CD4-positive, CD25-positive, alpha-beta regulatory T cell (primary cell): Measurements from ENCODE around the gene PLA2G4B. TPM values are rescaled to one million over a fixed set of nuclear protein-coding genes. Genes with fewer than 3 reads are reported as not detected.

Source experiments
- ATAC-seq, 2 donors: fragments of 150-1000 bp; cut with Tn5 transposase; one replicate each; pipeline ENCODE4 v1.10.0; 2021; ENCODE audit warnings: low read depth in 2 of 2, moderate number of reproducible peaks in 2 of 2, moderate library complexity in 1 of 2
- DNase-seq, 3 donors: peaks; one replicate each; pipeline versions ENCODE4 v3.0.0 to v3.0.0-alpha.2; 2012 to 2022; ENCODE audit warnings: mixed read lengths in 1 of 3
- H3K27ac ChIP-seq: one replicate; pipeline ENCODE4 v1.7.0; 2013; ENCODE audit warnings: mild to moderate bottlenecking, low read length; ENCODE audit not compliant: insufficient read depth, poor library complexity, severe bottlenecking
- H3K27me3 ChIP-seq: one replicate; pipeline ENCODE4 v1.7.0; 2013; ENCODE audit warnings: low read length; ENCODE audit not compliant: control insufficient read depth, insufficient read depth
- H3K36me3 ChIP-seq: one replicate; pipeline ENCODE4 v1.7.0; 2013; ENCODE audit warnings: mild to moderate bottlenecking, low read length, moderate library complexity; ENCODE audit not compliant: control insufficient read depth, insufficient read depth
- H3K4me1 ChIP-seq: 2 replicates; pipeline ENCODE4 v1.7.0; 2013; ENCODE audit warnings: mild to moderate bottlenecking, low read length; ENCODE audit not compliant: insufficient read depth, control insufficient read depth, poor library complexity, severe bottlenecking
- H3K4me3 ChIP-seq: one replicate; pipeline ENCODE4 v1.7.0; 2013; ENCODE audit warnings: low read depth, mild to moderate bottlenecking, low read length, moderate library complexity
- H3K9me3 ChIP-seq, 2 experiments: 1 replicate in 1 of 2; 2 replicates in 1 of 2; pipeline ENCODE4 v1.7.0; 2013; ENCODE audit warnings: low read length in 2 of 2, mild to moderate bottlenecking in 1 of 2, moderate library complexity in 1 of 2; ENCODE audit not compliant: control insufficient read depth in 2 of 2
- H3K27ac Mint-ChIP-seq, 3 donors: one replicate each; pipeline ENCODE4 v1.8.0; 2020 to 2022; ENCODE audit warnings: mild to moderate bottlenecking in 3 of 3, mixed read lengths in 3 of 3, moderate library complexity in 2 of 3
- H3K27me3 Mint-ChIP-seq: one replicate; pipeline ENCODE4 v1.8.0; 2022; ENCODE audit warnings: mild to moderate bottlenecking, mixed read lengths
- H3K36me3 Mint-ChIP-seq: one replicate; pipeline ENCODE4 v1.8.0; 2020; ENCODE audit warnings: mixed read lengths
- H3K4me1 Mint-ChIP-seq, 4 donors: one replicate each; pipeline ENCODE4 v1.8.0; 2020 to 2022; ENCODE audit warnings: mixed read lengths in 4 of 4, mild to moderate bottlenecking in 1 of 4
- H3K4me3 Mint-ChIP-seq, 4 donors: one replicate each; pipeline ENCODE4 v1.8.0; 2020 to 2022; ENCODE audit warnings: mild to moderate bottlenecking in 4 of 4, mixed read lengths in 4 of 4, moderate library complexity in 3 of 4
- H3K9me3 Mint-ChIP-seq, 7 donors: one replicate each; pipeline ENCODE4 v1.8.0; 2020 to 2022; ENCODE audit warnings: mixed read lengths in 7 of 7, mild to moderate bottlenecking in 3 of 7, moderate library complexity in 2 of 7
- polyA plus RNA-seq, 4 donors: library from polyadenylated mRNA; unstranded; fragments of 300-500 nt; fragmentation: Illumina TruSeq; gene quantifications; one replicate each; pipeline ENCODE4 v1.2.3, GENCODE V29; 2021
- total RNA-seq: library from RNA; stranded (reverse); gene quantifications from one replicate; pipeline ENCODE4 v1.2.3, GENCODE V29; 2022

Gene PLA2G4B
- total and polyA plus RNA-seq, 5 donors from 2014 or later, result 0.42 to 30.1 (median 2.3) TPM

DNA sequence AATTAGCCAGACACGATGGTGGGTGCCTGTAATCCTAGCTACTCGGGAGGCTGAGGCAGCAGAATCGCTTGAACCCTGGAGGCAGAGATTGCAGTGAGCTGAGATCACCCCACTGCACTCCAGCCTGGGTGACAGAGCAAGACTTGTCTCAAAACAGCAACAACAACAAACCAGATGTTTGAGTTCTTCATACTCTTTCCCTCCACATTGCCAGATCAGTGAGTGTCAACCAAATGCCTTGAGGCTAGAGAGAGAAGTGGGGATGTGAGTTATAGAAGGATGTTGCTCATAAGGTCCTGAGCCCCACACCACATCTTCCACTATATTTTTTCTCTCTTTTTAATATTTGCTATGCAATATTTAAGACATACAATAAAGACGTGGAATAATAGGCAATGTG lies 44.6 kb upstream of the PLA2G4B start:
- Mint-ChIP-seq H3K36me3 (peaks cover 6% of the 10 kb centered on the region), H3K27ac (no peak overlapping the region), H3K4me1 (peaks cover 13 to 66% (median 48%) of the 10 kb centered on the region in 4 donors), H3K4me3 (no peak overlapping the region), H3K9me3 (no peaks in the 10 kb centered on the region), H3K27me3 (no peaks in the 10 kb centered on the region)
- H3K27me3 ChIP-seq, result no peaks in the 10 kb centered on the region
- no peak overlapping the region for H3K4me3 ChIP-seq
- no peaks in the 10 kb centered on the region for H3K9me3 ChIP-seq
- peaks cover 13% of the 10 kb centered on the region for H3K4me1 ChIP-seq
- no peak overlapping the region for H3K27ac ChIP-seq
- no peak for DNase-seq
- ATAC-seq, result no peak
- H3K36me3 ChIP-seq, result no peaks in the 10 kb centered on the region

DNA sequence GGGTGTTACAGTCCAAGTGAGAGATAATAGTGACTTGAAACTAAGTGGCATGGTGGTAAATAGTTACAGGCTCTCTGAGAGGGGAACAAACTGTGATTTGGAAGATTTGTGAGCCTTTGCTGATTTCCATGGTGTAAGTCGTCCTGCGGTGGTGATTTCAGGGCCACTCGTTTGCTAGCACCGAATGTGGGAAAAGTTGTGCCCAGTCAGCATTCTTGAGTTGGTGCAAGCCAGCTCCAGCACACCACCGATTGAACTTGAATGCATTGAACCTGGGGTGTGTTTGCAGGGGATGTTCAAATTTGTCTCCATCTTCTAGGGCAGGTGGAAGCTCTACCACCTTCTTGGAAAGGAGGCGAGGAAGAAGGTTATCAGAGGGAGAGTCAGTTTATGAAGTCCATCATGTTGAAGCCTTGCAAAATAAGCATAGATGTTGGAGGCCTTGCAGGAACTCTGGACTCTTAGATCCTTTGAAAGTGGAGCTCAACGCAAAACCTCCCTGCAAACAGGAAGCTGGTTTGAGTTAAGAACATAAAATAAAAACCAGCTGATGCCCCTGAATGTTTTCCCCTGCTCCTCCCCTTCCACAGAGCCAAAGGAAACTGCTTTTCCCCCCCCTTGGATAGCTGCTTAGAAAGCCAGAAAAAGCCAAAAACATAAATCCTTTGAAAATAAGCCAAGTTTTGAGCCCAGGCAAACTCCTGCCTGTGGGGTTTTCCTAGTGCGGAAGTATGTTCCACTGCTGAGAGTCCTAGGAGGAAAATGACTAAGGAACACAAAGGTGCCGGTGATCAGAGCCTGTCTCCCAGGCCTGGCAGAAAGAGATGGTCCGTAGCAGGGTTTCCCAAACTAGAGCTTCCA lies 42.4 kb upstream of the PLA2G4B start:
- H3K36me3 Mint-ChIP-seq, result peaks cover 16% of the 10 kb centered on the region
- H3K4me3 Mint-ChIP-seq, result no peak overlapping the region
- H3K9me3 Mint-ChIP-seq, result no peaks in the 10 kb centered on the region
- H3K4me3 ChIP-seq, result no peak overlapping the region
- no peaks in the 10 kb centered on the region for H3K27me3 ChIP-seq
- peaks cover 2% of the 10 kb centered on the region for H3K4me1 ChIP-seq
- no peaks in the 10 kb centered on the region for H3K27me3 Mint-ChIP-seq
- H3K27ac Mint-ChIP-seq, result peak overlapping the region in 2 of 3 donors; percentile 26 to 52
- peaks cover 13% of the 10 kb centered on the region for H3K36me3 ChIP-seq
- H3K4me1 Mint-ChIP-seq, result peaks cover 6 to 51% (median 33%) of the 10 kb centered on the region in 4 donors
- DNase-seq (no peak), ATAC-seq (no peak)
- no peaks in the 10 kb centered on the region for H3K9me3 ChIP-seq
- H3K27ac ChIP-seq, result no peak overlapping the region

DNA sequence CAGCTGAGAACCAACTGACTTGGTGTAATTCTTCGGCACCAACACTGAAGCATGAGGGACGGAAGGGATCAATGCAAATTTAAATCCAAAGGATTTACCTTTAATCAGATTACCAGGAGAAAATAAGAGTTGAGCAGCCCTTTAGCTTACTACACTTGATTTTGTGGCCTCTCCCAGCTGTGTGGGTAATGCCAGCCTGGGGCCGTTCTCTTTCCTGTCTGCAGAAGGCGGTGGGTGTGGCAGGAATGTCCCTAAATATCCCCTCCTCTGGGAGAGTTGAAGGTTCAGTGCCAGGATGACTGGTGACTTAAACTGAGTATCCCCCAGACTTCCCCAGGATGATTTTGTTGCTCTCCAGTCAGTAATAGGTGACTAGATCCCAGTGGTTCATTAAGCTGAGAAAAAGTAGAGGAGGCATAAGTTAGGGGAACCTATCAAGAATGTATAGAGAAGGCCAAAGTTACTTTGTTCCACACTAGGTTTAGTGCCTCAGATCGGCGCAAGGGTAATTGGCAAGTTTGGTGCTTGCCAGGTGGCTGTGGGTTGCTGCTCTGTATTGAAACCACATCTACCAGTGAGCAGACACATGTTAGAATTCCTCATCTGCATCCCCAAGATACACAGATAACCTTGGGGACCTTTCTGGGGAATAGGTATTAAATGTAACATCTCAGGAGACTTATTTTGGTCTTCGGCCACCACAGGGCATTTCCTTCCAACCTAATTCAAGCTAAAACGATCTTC lies 41.3 kb upstream of the PLA2G4B start:
- Mint-ChIP-seq H3K4me3 (no peak overlapping the region), H3K27ac (peak overlapping the region in 2 of 3 donors; percentile 23 to 82)
- H3K4me3 ChIP-seq, result no peak overlapping the region

DNA sequence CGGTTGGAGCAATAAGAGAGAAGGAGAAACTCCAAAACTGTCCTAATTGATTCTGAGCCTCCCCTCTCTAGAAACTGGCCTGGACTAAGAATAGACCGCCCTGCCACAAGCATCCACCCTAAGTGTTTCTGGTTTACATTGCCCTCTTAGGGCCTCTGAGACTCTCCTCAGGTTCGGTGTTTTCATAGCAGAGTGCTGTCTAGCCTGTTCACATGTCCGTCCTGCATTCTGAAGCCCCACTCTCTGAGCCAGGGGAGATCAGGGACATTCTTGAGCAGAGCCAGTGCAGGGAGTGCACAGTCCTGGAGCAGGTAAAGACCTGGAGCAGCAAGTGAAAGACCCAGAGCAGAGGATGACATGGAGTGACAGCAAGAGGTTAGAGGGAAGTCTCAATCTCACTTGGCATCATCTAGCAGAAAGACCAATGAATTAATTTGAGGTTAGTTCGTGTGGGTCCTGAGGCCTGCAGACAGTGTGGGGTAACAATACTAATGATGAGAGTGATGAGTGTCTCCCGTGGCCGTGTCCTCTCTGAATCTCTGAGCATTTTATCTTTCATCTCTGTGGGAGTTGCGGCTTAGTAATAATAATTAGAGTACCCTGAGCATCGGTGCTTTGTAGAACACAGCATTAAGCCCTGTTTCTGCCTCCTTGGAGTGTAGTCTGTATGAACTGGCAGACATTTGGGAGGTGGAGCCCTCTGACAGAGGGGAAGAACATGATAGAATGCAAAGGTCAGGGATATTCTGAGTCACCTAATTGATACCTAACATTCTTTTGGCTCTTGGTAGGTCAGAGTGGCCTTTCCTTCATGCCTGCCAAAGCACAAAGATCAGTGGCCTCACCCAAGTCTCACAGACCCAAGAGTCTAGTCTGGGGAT lies 39.8 kb upstream of the PLA2G4B start:
- H3K36me3 Mint-ChIP-seq, result peaks cover 17% of the 10 kb centered on the region
- Histone ChIP-seq H3K4me3 (peak overlapping the region; percentile 11), H3K36me3 (peaks cover 15% of the 10 kb centered on the region), H3K9me3 (no peaks in the 10 kb centered on the region), H3K4me1 (no peaks in the 10 kb centered on the region), H3K27ac (no peak overlapping the region), H3K27me3 (no peaks in the 10 kb centered on the region)
- no peaks in the 10 kb centered on the region for H3K9me3 Mint-ChIP-seq
- DNase-seq (no peak), ATAC-seq (peak in 1 of 2 donors; percentile 16)
- H3K27ac Mint-ChIP-seq, result peak overlapping the region in 2 of 3 donors; percentile 59 to 78
- H3K27me3 Mint-ChIP-seq, result no peaks in the 10 kb centered on the region
- peaks cover 6 to 37% (median 26%) of the 10 kb centered on the region in 4 donors for H3K4me1 Mint-ChIP-seq
- H3K4me3 Mint-ChIP-seq, result no peak overlapping the region

More for the DNA sequence above, 41.3 kb upstream of the PLA2G4B start:
- H3K4me1 ChIP-seq, result no peaks in the 10 kb centered on the region
- ATAC-seq, result no peak
- H3K36me3 Mint-ChIP-seq, result peaks cover 17% of the 10 kb centered on the region
- H3K9me3 ChIP-seq, result no peaks in the 10 kb centered on the region
- no peaks in the 10 kb centered on the region for H3K9me3 Mint-ChIP-seq
- DNase-seq, result no peak
- H3K36me3 ChIP-seq, result peaks cover 15% of the 10 kb centered on the region
- peaks cover 6 to 40% (median 29%) of the 10 kb centered on the region in 4 donors for H3K4me1 Mint-ChIP-seq
- H3K27me3 Mint-ChIP-seq, result no peaks in the 10 kb centered on the region
- no peak overlapping the region for H3K27ac ChIP-seq
- H3K27me3 ChIP-seq, result no peaks in the 10 kb centered on the region

DNA sequence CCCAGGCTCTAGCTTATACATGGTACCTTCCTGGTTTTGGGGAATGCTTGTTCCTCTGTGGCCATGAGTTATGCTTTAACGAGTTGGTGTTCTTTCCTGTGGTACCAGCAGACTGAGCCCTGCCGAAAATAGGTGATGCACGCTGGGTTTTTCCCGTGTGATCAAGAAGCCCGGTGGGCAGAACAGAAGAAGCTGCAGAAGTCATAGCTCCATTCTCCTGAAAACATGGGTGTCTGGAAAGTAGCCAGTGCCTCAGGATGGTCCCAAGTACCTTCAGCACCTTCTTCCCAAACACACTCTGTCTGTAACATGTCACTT lies 39.2 kb upstream of the PLA2G4B start:
- Histone ChIP-seq H3K4me3 (peak overlapping the region; percentile 11), H3K27me3 (no peaks in the 10 kb centered on the region), H3K4me1 (no peaks in the 10 kb centered on the region), H3K9me3 (no peaks in the 10 kb centered on the region), H3K36me3 (peaks cover 15% of the 10 kb centered on the region), H3K27ac (no peak overlapping the region)
- DNase-seq, result no peak
- Mint-ChIP-seq H3K36me3 (peaks cover 18% of the 10 kb centered on the region), H3K27me3 (no peaks in the 10 kb centered on the region), H3K9me3 (no peaks in the 10 kb centered on the region), H3K27ac (peak overlapping the region in 1 of 3 donors; percentile 59), H3K4me3 (no peak overlapping the region), H3K4me1 (peaks cover 6 to 35% (median 24%) of the 10 kb centered on the region in 4 donors)
- peak in 1 of 2 donors; percentile 29 for ATAC-seq

DNA sequence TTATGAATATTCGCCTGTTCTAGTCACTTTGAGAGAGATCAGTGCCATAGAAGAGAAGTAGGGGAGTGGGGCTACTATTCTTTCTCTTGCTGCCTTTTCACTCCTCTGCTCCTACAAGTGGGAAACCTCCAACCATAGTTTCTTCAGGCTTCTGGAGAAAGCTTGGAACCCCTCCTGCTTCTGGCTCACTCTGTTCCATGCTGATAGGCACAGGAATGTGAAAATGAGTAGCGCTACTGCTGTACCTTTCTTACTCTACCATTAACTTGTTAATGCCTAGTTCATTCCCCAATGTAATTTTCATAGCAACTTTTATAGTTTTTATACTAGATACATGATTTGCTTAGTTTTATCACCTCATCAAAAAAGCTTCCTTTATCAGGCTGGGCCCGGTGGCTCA lies 37.5 kb upstream of the PLA2G4B start:
- Mint-ChIP-seq H3K27ac (no peak overlapping the region), H3K4me1 (peaks cover 2 to 29% (median 17%) of the 10 kb centered on the region in 4 donors), H3K9me3 (no peaks in the 10 kb centered on the region), H3K36me3 (peaks cover 24% of the 10 kb centered on the region), H3K27me3 (no peaks in the 10 kb centered on the region), H3K4me3 (no peak overlapping the region)
- Histone ChIP-seq H3K4me3 (no peak overlapping the region), H3K4me1 (no peaks in the 10 kb centered on the region), H3K9me3 (no peaks in the 10 kb centered on the region), H3K36me3 (peaks cover 15% of the 10 kb centered on the region), H3K27me3 (no peaks in the 10 kb centered on the region), H3K27ac (no peak overlapping the region)
- no peak for ATAC-seq
- DNase-seq, result no peak

DNA sequence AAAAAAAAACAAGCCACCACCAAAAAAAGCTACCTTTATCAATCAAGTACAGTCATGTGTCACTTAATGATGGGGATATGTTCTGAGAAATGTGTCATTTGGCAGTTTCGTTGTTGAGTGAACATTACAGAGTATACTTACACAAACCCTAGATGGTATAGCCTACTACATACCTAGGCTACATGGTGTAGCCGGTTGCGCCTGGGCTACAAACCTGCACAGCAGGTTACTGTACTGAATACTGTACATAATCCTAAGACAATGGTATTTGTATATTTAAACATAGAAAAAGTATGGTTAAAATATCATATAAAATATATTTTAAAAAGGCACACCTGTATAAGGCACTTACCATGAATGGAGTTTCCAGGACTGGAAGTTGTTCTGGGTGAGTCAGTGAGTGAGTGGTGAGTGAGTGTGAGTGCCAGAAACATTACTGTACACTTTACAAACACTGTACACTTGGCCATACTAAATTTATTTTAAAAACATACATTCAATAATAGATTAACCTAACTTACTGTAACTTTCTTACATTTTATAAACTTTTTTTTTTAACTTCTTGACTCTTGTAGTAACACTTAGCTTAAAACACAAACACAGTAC lies 36.7 kb upstream of the PLA2G4B start:
- H3K4me3 Mint-ChIP-seq, result no peak overlapping the region
- no peak overlapping the region for H3K27ac ChIP-seq
- no peak overlapping the region for H3K27ac Mint-ChIP-seq
- ATAC-seq (no peak), DNase-seq (no peak)
- H3K36me3 ChIP-seq, result peaks cover 18% of the 10 kb centered on the region
- peaks cover 24% of the 10 kb centered on the region for H3K36me3 Mint-ChIP-seq
- no peaks in the 10 kb centered on the region for H3K27me3 Mint-ChIP-seq
- no peak overlapping the region for H3K4me3 ChIP-seq
- H3K4me1 ChIP-seq, result no peaks in the 10 kb centered on the region
- peaks cover 0 to 23% (median 15%) of the 10 kb centered on the region in 4 donors for H3K4me1 Mint-ChIP-seq
- H3K27me3 ChIP-seq, result no peaks in the 10 kb centered on the region
- H3K9me3 ChIP-seq, result no peaks in the 10 kb centered on the region
- no peaks in the 10 kb centered on the region for H3K9me3 Mint-ChIP-seq
